ENCODE results near the gene PLEKHH3.

- no peak for TF ChIP-seq CTCF (conservative IDR thresholded peaks at IDR 0.05; ENCODE audit: low read depth, low read length)
- no peak for TF ChIP-seq EZH2 (IDR thresholded peaks at IDR 0.05; ENCODE audit: borderline replicate concordance, low read depth, low read length, poor library complexity, severe bottlenecking)
Measured at GRCh38 chr17:42639525-42640113, 37.2 kb downstream of the PLEKHH3 start.

All from A673 (cell line).